GM12878 (cell line): ENCODE data around the gene AK5. TPM values are rescaled to one million over a fixed set of nuclear protein-coding genes. Genes with fewer than 3 reads are reported as not detected.

Source experiments
- ATAC-seq: fragments of 200-7000 bp; cut with Tn5 transposase; 3 replicates; pipeline ENCODE4 v1.9.1; 2020; ENCODE audit warnings: mild to moderate bottlenecking, moderate library complexity
- BruUV-seq: library from RNA; stranded (reverse); fragments of 400-500 nt; replicated peaks from 2 replicates; lab custom pipeline; 2021; lab: Mats Ljungman, UMichigan
- CTCF ChIA-PET: fragments of 300-600 bp; sonication (Branson Sonifier 250); formaldehyde crosslinking; extraction: SDS; loops from one replicate; lab custom pipeline; 2021; ENCODE audit warnings: inconsistent platforms; lab: Yijun Ruan, JAX
- POLR2A ChIA-PET: fragments of 350-600 bp; formaldehyde crosslinking; extraction: SDS; loops from one replicate; lab custom pipeline; 2021; ENCODE audit warnings: inconsistent platforms; lab: Charles Lee
- RAD21 ChIA-PET: fragments of 300-600 bp; sonication (Branson Sonifier 250); formaldehyde crosslinking; loops from one replicate; lab custom pipeline; 2023; ENCODE audit warnings: antibody characterized with exemption; ENCODE audit not compliant: unreplicated experiment; lab: Charles Lee
- SMC1A ChIA-PET: fragments of 300-600 bp; sonication (Branson Sonifier 250); formaldehyde crosslinking; loops from one replicate; lab custom pipeline; 2023; ENCODE audit not compliant: unreplicated experiment, uncharacterized antibody; lab: Charles Lee
- DNase-seq: peaks from one replicate; pipeline ENCODE4 v3.0.0-alpha.2; 2011; ENCODE audit warnings: low read depth, low spot score
- FAIRE-seq: peaks from 3 replicates; lab custom pipeline; 2011; peaks lifted over from hg19 to GRCh38; lab: Jason Lieb, UNC
- H2AFZ ChIP-seq: 2 replicates; pipeline ENCODE4 v1.6.0; 2011; ENCODE audit warnings: low read depth, low read length, control low read depth; ENCODE audit not compliant: control insufficient read depth
- H3K27ac ChIP-seq: 2 replicates; pipeline ENCODE4 v1.5.1; 2011; ENCODE audit warnings: control low read depth; ENCODE audit not compliant: control insufficient read depth, insufficient read depth
- H3K27me3 ChIP-seq, 2 experiments: replicated peaks in 1 of 2; 2 replicates each; pipeline versions ENCODE4 v1.6.0 to v1.6.1; 2011; ENCODE audit warnings: low read length in 1 of 2; ENCODE audit not compliant: control insufficient read depth in 2 of 2, insufficient read depth in 2 of 2
- H3K36me3 ChIP-seq, 2 experiments: 2 replicates each; pipeline ENCODE4 v1.5.1; 2011; ENCODE audit warnings: low read length in 1 of 2; ENCODE audit not compliant: control insufficient read depth in 2 of 2, insufficient read depth in 2 of 2
- H3K4me1 ChIP-seq: 2 replicates; pipeline ENCODE4 v1.6.1; 2011; ENCODE audit warnings: mild to moderate bottlenecking, low read length, moderate library complexity, mixed read lengths; ENCODE audit not compliant: control insufficient read depth, insufficient read depth
- H3K4me2 ChIP-seq: 2 replicates; pipeline ENCODE4 v1.6.0; 2011; ENCODE audit warnings: control low read depth; ENCODE audit not compliant: control insufficient read depth, insufficient read depth
- H3K4me3 ChIP-seq: fragments of 200-600 bp; sonication (generic); 2 replicates; pipeline ENCODE4 v1.5.1; 2016
- H3K79me2 ChIP-seq: 2 replicates; pipeline ENCODE4 v1.6.0; 2011; ENCODE audit warnings: low read length; ENCODE audit not compliant: control insufficient read depth, insufficient read depth
- H3K9ac ChIP-seq: 2 replicates; pipeline ENCODE4 v1.8.0; 2011; ENCODE audit warnings: low read length, control low read depth, mixed read lengths; ENCODE audit not compliant: control insufficient read depth, insufficient read depth
- H3K9me3 ChIP-seq: replicated peaks from 3 replicates; pipeline ENCODE4 v1.5.1; 2011; ENCODE audit warnings: mild to moderate bottlenecking, low read length; ENCODE audit not compliant: control insufficient read depth, insufficient read depth
- H4K20me1 ChIP-seq: 2 replicates; pipeline ENCODE4 v1.6.0; 2011; ENCODE audit not compliant: control insufficient read depth, insufficient read depth
- CBX5 ChIP-seq: sonication (generic); IDR thresholded peaks from 2 replicates; pipeline ENCODE4 v1.6.1; 2016; ENCODE audit warnings: low read depth, moderate library complexity, mild to moderate bottlenecking, inconsistent platforms
- CHD1 ChIP-seq: IDR thresholded peaks from 2 replicates; pipeline ENCODE4 v1.6.1; 2012; ENCODE audit warnings: low read depth, low read length, improper control_type of control experiment
- CHD2 ChIP-seq: IDR thresholded peaks from 2 replicates; pipeline ENCODE4 v1.6.1; 2011; ENCODE audit warnings: low read depth, low read length, improper control_type of control experiment, borderline replicate concordance
- ETV6 ChIP-seq, 2 experiments: fragments of 450-650 bp in 1 of 2; IDR thresholded peaks in 1 of 2; conservative IDR thresholded peaks in 1 of 2; 2 replicates each; pipeline ENCODE4 v1.6.1; 2014; ENCODE audit warnings: antibody characterized with exemption in 1 of 2, borderline replicate concordance in 1 of 2, low read depth in 1 of 2, mild to moderate bottlenecking in 1 of 2, moderate library complexity in 1 of 2
- FOXK2 ChIP-seq: fragments of 450-650 bp; IDR thresholded peaks from 2 replicates; pipeline ENCODE4 v1.6.1; 2017; ENCODE audit warnings: mild to moderate bottlenecking, moderate library complexity
- MTA2 ChIP-seq: fragments of 450-650 bp; IDR thresholded peaks from 2 replicates; pipeline ENCODE4 v1.6.1; 2016; ENCODE audit warnings: low read depth, mild to moderate bottlenecking, moderate library complexity
- MTA3 ChIP-seq: IDR thresholded peaks from 2 replicates; pipeline ENCODE4 v1.6.1; 2012; ENCODE audit warnings: low read length, inconsistent platforms, borderline replicate concordance
- MYC ChIP-seq: IDR thresholded peaks from 2 replicates; pipeline ENCODE4 v1.6.1; 2011; ENCODE audit warnings: mild to moderate bottlenecking, low read length, moderate library complexity, inconsistent platforms; ENCODE audit not compliant: insufficient read depth, insufficient replicate concordance, insufficient read length, severe bottlenecking
- PML ChIP-seq: IDR thresholded peaks from 2 replicates; pipeline ENCODE4 v1.6.1; 2012; ENCODE audit warnings: low read length, inconsistent platforms
- POLR2AphosphoS5 ChIP-seq: IDR thresholded peaks from 2 replicates; pipeline ENCODE4 v1.6.1; 2011; ENCODE audit warnings: mild to moderate bottlenecking, low read length, inconsistent platforms
- RAD21 ChIP-seq: IDR thresholded peaks from 2 replicates; pipeline ENCODE4 v1.6.1; 2011; ENCODE audit warnings: mild to moderate bottlenecking, low read depth, low read length, moderate library complexity; ENCODE audit not compliant: insufficient read depth
- RCOR1 ChIP-seq: conservative IDR thresholded peaks from 2 replicates; pipeline ENCODE4 v1.6.1; 2012; ENCODE audit warnings: low read depth, low read length, improper control_type of control experiment
- SMAD5 ChIP-seq: IDR thresholded peaks from 2 replicates; pipeline ENCODE4 v1.6.1; 2016; ENCODE audit warnings: antibody characterized with exemption, low read depth
- SP1 ChIP-seq: IDR thresholded peaks from one replicate; pipeline ENCODE4 v1.6.1; 2011; ENCODE audit warnings: low read depth, low read length
- ZNF274 ChIP-seq: IDR thresholded peaks from one replicate; pipeline ENCODE4 v1.8.0; 2011; ENCODE audit not compliant: insufficient read length, insufficient read depth
- WGBS: methylation state at CpG from one replicate; pipeline ENCODE4 v1.1.6; 2016; ENCODE audit warnings: low lambda C conversion rate; ENCODE audit not compliant: insufficient replicate concordance, insufficient coverage; ENCODE audit errors: missing lambda C conversion rate; 5-methylcytosine and 5-hydroxymethylcytosine counted together
- in situ Hi-C: fragments of 300-500 bp; cut with MboI; formaldehyde crosslinking; loops from 9 replicates; pipeline ENCODE4 v1.14.3; 2018; ENCODE audit warnings: mixed read lengths
- intact Hi-C: fragments of 100-400 bp; cut with micrococcal nuclease; formaldehyde crosslinking; loops from one replicate; pipeline ENCODE4 v1.14.2; 2022; ENCODE audit not compliant: unreplicated experiment
- polyA plus RNA-seq, 11 experiments: library from polyadenylated mRNA; depleted of rRNA in 4 of 11; unstranded in 6 of 11; stranded (reverse) in 5 of 11; fragments of >200 nt; fragmentation: Nextera tagmentation in 4 of 11; fragmentation: Illumina TruSeq in 1 of 11; extraction: Ambion mirVana in 4 of 11; extraction: Trizol in 1 of 11; gene quantifications; 1 replicate in 1 of 11; 2 replicates in 10 of 11; pipeline versions ENCODE4 v1.2.1 to v1.2.3, GENCODE V29; 2011 to 2016; ENCODE audit warnings: inconsistent platforms in 2 of 11, missing spikeins in 2 of 11, low read depth in 1 of 11
- total RNA-seq, 4 experiments: library from RNA; depleted of rRNA in 3 of 4; stranded (reverse); fragments of >200 nt in 3 of 4; fragmentation: Illumina TruSeq in 1 of 4; extraction: Trizol in 1 of 4; gene quantifications; 2 replicates each; pipeline versions ENCODE4 v1.2.1 to v1.2.3, GENCODE V29; 2013 to 2021
- TF ChIP-seq, protein P1 (sequence below): fragments of 450-650 bp; IDR thresholded peaks from 2 replicates; pipeline ENCODE4 v1.6.1; 2017; ENCODE audit warnings: mild to moderate bottlenecking
- TF ChIP-seq, protein P2 (sequence below): fragments of 150-350 bp; IDR thresholded peaks from 2 replicates; pipeline ENCODE4 v1.6.1; 2016; ENCODE audit warnings: low read depth, low read length
- TF ChIP-seq, protein P3 (sequence below): IDR thresholded peaks from 2 replicates; pipeline ENCODE4 v1.6.1; 2012; ENCODE audit warnings: low read depth, low read length, improper control_type of control experiment

Gene AK5
- total and polyA plus RNA-seq, 10 of the 15 experiments (the other 5 are each of a cell fraction or from before 2014, with no cell fraction given) = 0.08 to 0.33 TPM; not detected in 8

DNA sequence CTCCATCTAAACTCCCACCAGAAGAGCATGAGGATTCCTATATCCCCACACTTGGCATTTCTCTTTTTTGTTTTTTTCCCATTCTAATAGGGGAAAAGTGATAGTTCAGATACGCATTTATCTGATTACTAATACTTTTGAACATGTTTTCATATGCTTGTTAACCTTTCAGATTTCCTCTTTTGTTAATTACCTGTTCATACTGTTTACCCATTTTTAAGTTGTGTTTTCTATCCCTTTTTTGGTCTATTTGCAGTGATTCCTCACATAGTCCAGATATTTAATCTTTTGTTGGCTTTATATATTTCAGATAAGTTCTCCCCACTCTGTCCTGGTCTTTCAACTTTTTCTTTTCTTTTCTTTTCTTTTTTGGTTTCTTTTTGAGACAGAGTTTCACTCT lies 49.0 kb upstream of the AK5 start:
- POLR2A ChIA-PET = no interaction called here
- DNase-seq (no peak), ATAC-seq (no peak), FAIRE-seq (no peak)
- H4K20me1 ChIP-seq = no peaks in the 10 kb centered on the region
- no TSS peak for BruUV-seq
- H3K9ac ChIP-seq = no peak overlapping the region
- H2AFZ ChIP-seq = no peak overlapping the region
- CTCF ChIA-PET = no interaction called here
- no peak overlapping the region for H3K4me3 ChIP-seq
- 100% methylated on average over 1 of the region's 1 CpG for WGBS
- SMC1A ChIA-PET = no interaction called here
- no peak overlapping the region for H3K4me2 ChIP-seq
- in situ Hi-C loops = no loop called here
- intact Hi-C loops = no loop called here
- no peak overlapping the region for H3K27ac ChIP-seq
- H3K79me2 ChIP-seq = no peaks in the 10 kb centered on the region
- H3K9me3 ChIP-seq = no peaks in the 10 kb centered on the region
- H3K27me3 ChIP-seq = no peaks in the 10 kb centered on the region
- H3K4me1 ChIP-seq = no peaks in the 10 kb centered on the region
- RAD21 ChIA-PET = no interaction called here
- H3K36me3 ChIP-seq = no peaks in the 10 kb centered on the region
- no peak for TF ChIP-seq RAD21
- no peak for TF ChIP-seq ZNF274
- no peak for TF ChIP-seq RCOR1
- TF ChIP-seq CHD2 = no peak
- no peak for TF ChIP-seq MTA3
- no peak for TF ChIP-seq ETV6 (conservative IDR thresholded peaks at IDR 0.05 in 1 of 2, IDR thresholded peaks at IDR 0.05 in 1 of 2; ENCODE audit: borderline replicate concordance in 1 of 2, low read depth in 1 of 2)
- TF ChIP-seq, protein P1, sequence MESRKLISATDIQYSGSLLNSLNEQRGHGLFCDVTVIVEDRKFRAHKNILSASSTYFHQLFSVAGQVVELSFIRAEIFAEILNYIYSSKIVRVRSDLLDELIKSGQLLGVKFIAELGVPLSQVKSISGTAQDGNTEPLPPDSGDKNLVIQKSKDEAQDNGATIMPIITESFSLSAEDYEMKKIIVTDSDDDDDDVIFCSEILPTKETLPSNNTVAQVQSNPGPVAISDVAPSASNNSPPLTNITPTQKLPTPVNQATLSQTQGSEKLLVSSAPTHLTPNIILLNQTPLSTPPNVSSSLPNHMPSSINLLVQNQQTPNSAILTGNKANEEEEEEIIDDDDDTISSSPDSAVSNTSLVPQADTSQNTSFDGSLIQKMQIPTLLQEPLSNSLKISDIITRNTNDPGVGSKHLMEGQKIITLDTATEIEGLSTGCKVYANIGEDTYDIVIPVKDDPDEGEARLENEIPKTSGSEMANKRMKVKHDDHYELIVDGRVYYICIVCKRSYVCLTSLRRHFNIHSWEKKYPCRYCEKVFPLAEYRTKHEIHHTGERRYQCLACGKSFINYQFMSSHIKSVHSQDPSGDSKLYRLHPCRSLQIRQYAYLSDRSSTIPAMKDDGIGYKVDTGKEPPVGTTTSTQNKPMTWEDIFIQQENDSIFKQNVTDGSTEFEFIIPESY = no peak
- no peak for TF ChIP-seq MTA2
- no peak for TF ChIP-seq CBX5
- no peak for TF ChIP-seq SMAD5
- TF ChIP-seq FOXK2 = no peak
- TF ChIP-seq MYC = no peak
- TF ChIP-seq POLR2AphosphoS5 = no peak
- TF ChIP-seq, protein P2, sequence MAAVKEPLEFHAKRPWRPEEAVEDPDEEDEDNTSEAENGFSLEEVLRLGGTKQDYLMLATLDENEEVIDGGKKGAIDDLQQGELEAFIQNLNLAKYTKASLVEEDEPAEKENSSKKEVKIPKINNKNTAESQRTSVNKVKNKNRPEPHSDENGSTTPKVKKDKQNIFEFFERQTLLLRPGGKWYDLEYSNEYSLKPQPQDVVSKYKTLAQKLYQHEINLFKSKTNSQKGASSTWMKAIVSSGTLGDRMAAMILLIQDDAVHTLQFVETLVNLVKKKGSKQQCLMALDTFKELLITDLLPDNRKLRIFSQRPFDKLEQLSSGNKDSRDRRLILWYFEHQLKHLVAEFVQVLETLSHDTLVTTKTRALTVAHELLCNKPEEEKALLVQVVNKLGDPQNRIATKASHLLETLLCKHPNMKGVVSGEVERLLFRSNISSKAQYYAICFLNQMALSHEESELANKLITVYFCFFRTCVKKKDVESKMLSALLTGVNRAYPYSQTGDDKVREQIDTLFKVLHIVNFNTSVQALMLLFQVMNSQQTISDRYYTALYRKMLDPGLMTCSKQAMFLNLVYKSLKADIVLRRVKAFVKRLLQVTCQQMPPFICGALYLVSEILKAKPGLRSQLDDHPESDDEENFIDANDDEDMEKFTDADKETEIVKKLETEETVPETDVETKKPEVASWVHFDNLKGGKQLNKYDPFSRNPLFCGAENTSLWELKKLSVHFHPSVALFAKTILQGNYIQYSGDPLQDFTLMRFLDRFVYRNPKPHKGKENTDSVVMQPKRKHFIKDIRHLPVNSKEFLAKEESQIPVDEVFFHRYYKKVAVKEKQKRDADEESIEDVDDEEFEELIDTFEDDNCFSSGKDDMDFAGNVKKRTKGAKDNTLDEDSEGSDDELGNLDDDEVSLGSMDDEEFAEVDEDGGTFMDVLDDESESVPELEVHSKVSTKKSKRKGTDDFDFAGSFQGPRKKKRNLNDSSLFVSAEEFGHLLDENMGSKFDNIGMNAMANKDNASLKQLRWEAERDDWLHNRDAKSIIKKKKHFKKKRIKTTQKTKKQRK = no peak
- TF ChIP-seq CHD1 = no peak
- TF ChIP-seq PML = no peak
- TF ChIP-seq, protein P3, sequence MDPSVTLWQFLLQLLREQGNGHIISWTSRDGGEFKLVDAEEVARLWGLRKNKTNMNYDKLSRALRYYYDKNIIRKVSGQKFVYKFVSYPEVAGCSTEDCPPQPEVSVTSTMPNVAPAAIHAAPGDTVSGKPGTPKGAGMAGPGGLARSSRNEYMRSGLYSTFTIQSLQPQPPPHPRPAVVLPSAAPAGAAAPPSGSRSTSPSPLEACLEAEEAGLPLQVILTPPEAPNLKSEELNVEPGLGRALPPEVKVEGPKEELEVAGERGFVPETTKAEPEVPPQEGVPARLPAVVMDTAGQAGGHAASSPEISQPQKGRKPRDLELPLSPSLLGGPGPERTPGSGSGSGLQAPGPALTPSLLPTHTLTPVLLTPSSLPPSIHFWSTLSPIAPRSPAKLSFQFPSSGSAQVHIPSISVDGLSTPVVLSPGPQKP = no peak
- TF ChIP-seq SP1 = no peak
